Measurements from ENCODE around the gene NWD2.

- TF ChIP-seq, protein P1, sequence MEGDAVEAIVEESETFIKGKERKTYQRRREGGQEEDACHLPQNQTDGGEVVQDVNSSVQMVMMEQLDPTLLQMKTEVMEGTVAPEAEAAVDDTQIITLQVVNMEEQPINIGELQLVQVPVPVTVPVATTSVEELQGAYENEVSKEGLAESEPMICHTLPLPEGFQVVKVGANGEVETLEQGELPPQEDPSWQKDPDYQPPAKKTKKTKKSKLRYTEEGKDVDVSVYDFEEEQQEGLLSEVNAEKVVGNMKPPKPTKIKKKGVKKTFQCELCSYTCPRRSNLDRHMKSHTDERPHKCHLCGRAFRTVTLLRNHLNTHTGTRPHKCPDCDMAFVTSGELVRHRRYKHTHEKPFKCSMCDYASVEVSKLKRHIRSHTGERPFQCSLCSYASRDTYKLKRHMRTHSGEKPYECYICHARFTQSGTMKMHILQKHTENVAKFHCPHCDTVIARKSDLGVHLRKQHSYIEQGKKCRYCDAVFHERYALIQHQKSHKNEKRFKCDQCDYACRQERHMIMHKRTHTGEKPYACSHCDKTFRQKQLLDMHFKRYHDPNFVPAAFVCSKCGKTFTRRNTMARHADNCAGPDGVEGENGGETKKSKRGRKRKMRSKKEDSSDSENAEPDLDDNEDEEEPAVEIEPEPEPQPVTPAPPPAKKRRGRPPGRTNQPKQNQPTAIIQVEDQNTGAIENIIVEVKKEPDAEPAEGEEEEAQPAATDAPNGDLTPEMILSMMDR (conservative IDR thresholded peaks at IDR 0.05; ENCODE audit: low read depth, low read length) = no peak
- TF ChIP-seq EZH2phosphoT487 (IDR thresholded peaks at IDR 0.05; ENCODE audit: borderline replicate concordance, low read length) (no peak), EZH2 (IDR thresholded peaks at IDR 0.05; ENCODE audit: low read length, unreplicated experiment) (no peak)
Observed at GRCh38 chr4:37471971-37472370, 227.4 kb downstream of the NWD2 start.
